Adipose tissue (tissue), 3 donors: Measurements from ENCODE around the gene MEGF11. TPM values are rescaled to one million over a fixed set of nuclear protein-coding genes. Genes with fewer than 3 reads are reported as not detected.

ENCODE experiments used
- H3K27ac ChIP-seq: one replicate; pipeline ENCODE4 v1.5.1; 2013; ENCODE audit warnings: low read depth, low read length
- WGBS, 3 donors: extraction: QIAGEN DNeasy Blood & Tissue Kit; methylation state at CpG; one replicate each; pipeline ENCODE4 v1.1.7; 2013; 5-methylcytosine and 5-hydroxymethylcytosine counted together
- polyA plus RNA-seq, 3 donors: library from polyadenylated mRNA; stranded (reverse); fragments of 200-250 nt; gene quantifications; one replicate each; pipeline ENCODE4 v1.2.3, GENCODE V29; 2013
- donor health status: healthy with polysubstance abuse.
- donor health status: Bipolar disorder and iron deficiency.
- donor health status: healthy.

MEGF11 gene
- polyA plus RNA-seq, 3 donors: 0.01 to 0.22 TPM; not detected in 1

DNA sequence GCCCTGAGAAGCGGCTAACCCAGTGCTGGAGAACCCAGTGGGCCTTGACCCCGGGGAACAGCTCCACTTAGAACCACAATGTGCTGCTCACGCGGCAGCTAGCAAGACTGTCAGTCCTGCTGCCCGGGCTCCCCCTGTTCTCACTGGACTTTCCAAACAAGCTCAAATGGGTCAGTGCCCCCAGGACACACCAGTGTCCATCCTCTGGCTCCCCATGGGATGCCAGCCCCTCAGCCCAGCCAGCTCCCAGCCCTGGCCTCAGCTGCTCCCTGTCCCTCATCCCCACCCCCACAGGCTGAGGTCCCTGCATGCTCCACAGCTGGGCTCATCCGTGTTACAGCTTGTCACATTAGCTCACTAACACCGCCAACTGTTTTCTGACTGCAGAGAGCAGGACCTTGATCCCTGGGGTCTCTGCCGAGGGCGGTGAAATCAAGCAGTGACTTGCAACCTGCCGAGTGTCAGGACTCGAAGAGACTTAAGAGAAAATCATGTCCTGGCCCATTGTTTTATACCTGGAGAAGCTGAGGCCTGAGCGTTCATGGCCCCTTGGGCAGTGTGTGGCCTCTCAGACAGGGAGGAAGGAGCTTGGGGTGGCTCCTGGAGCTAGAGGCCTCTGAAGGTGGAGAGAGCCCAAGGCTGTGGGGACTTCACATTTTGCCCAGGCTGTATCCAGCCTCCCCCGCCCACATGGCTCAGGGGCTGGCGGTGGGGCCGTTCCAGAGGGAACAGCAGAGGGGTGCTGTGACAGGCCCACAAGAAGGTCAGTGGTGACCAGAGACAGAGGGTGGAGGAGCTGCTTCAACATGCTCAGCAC, 157.5 kb downstream of the MEGF11 start:
- WGBS, 3 donors: 73 to 80% (median 78%) methylated on average over 15 of the region's 15 CpGs

GRCh38 chr15:66094331-66094730, 159.2 kb downstream of the MEGF11 start:
- H3K27ac ChIP-seq: no peak overlapping the region
- WGBS, 3 donors: 93 to 94% (median 93%) methylated on average over 9 of the region's 9 CpGs

More for the DNA sequence above, 157.5 kb downstream of the MEGF11 start:
- H3K27ac ChIP-seq: no peak overlapping the region

- no peak overlapping the region for H3K27ac ChIP-seq
- 83 to 85% (median 84%) methylated on average over 7 of the region's 7 CpGs for WGBS, 3 donors
These were observed 161.2 kb downstream of the MEGF11 start for GRCh38 chr15:66092053-66093016.

DNA sequence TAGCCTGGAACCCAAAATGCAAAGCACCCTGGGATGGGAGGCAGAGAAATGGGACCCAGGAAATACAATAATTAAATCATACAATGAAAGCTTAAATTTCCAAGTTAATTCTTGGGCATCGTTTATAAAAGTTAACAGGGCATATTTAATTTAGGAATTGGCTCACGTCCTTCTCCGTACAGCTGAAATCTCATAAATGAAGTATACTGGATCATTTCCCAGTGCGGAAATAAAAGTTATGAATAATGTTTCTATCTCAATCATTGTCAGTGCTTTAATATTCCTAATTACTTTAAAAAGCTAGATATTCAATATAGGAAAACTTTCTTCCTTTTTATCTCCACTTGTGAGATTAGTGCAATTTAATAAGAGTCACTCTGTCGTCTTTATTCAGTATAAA, 164.0 kb downstream of the MEGF11 start:
- H3K27ac ChIP-seq: no peak overlapping the region
- 61 to 81% (median 62%) methylated on average over 5 of the region's 5 CpGs for WGBS, 3 donors

DNA sequence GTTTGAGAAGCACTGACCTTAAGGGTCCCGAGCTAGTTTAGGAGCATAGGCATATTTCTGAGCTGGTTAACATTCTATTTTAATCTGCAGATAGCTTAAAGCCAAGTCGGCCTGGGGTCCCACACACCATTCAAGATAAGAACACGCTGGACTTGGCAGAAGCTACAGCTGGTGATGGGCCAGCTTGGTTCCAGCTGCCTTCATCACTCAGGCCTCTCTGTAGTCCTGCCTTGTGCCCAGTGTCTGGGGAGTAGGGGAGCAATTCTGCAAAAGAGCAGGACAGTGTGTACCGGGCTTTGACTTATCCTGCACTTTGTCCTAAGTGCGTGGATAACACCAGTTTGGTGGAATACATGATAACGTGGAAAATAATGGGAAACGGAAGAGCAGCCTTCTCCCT, 164.5 kb downstream of the MEGF11 start:
- no peak overlapping the region for H3K27ac ChIP-seq
- 60 to 68% (median 61%) methylated on average over 7 of the region's 7 CpGs for whole genome bisulfite sequencing, 3 donors

DNA sequence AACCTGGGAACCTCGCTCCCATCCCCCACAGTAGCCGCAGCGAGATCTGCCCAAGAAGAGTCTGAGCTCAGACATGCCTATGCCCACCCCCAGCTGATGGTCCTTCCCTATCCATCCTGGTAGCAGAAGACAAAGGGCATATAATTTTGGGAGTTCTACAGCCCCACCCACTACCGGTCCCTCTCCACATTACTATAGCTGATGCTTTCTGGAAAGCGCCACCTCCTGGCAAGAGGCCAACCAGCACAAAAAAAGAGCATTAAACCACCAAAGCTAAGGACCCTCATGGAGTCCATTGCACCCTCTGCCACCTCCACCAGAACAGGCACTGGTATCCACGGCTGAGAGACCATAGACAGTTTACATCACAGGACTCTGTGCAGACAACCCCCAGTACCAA, 168.4 kb downstream of the MEGF11 start:
- 84 to 91% (median 86%) methylated on average over 6 of the region's 6 CpGs for WGBS, 3 donors
- H3K27ac ChIP-seq: no peak overlapping the region

- no peak overlapping the region for H3K27ac ChIP-seq
- WGBS, 3 donors: 84 to 93% (median 89%) methylated on average over 10 of the region's 10 CpGs
These were observed 168.8 kb downstream of the MEGF11 start for GRCh38 chr15:66084704-66085103.

GRCh38 chr15:66080717-66081398, 172.7 kb downstream of the MEGF11 start:
- WGBS, 3 donors: 25 to 56% (median 51%) methylated on average over 23 of the region's 23 CpGs
- H3K27ac ChIP-seq: no peak overlapping the region

GRCh38 chr15:66078929-66079275, 174.6 kb downstream of the MEGF11 start:
- WGBS, 3 donors: 57 to 79% (median 67%) methylated on average over 5 of the region's 5 CpGs
- no peak overlapping the region for H3K27ac ChIP-seq

DNA sequence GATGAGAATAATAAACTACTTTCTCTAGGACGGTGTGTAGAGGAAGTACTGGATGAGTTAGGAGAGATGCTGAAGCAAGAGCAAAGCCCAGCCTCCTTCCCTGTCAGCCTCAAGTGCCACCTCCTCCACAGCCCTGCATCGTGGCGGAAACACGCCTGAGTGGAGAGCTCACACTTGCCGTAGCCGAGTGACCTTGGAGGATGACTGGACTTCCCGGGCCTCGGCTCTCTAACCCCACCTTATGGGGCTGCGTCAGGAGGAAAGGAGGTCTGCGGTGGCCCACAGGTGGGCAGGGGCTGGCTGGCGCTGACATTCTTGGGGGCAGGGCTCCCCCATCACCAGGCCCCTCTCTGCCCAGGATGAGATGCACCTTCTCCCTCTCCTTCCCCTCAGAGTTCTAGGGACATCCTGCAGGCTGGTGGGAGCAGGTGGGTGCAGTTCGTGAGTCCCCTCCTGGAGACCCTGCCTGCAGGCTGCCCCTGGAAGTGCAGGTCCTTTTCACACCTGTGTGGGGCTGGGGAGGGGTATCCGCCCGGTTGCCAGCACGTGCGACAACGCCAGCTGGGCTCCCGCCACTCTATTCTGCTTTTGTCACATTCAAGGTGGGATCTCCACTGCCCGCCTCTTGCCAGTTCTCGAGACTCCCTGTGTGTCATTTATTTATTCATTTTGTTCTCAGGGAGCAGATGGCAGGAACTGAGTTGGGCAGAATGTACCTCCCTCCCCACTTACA, 175.2 kb downstream of the MEGF11 start:
- H3K27ac ChIP-seq: no peak overlapping the region
- WGBS, 3 donors: 62 to 75% (median 62%) methylated on average over 20 of the region's 20 CpGs

DNA sequence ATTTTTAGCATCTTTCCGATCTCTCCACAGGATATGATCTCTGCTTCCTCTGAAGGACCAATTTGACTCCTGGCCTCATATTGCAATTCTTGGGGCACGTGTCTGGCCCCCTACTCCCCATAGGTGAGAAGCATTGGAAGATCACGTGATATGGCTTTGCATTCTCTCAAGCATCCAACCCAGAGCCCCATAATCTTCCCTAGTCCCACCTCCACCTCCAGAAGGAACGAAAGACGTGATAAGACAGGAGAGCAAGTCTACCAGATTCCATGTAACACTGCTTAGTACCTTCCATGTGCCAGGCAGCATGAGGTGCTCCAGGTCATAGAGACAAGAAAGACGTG, 176.3 kb downstream of the MEGF11 start:
- H3K27ac ChIP-seq: no peak overlapping the region
- WGBS, 3 donors: 75 to 86% (median 79%) methylated on average over 6 of the region's 6 CpGs

DNA sequence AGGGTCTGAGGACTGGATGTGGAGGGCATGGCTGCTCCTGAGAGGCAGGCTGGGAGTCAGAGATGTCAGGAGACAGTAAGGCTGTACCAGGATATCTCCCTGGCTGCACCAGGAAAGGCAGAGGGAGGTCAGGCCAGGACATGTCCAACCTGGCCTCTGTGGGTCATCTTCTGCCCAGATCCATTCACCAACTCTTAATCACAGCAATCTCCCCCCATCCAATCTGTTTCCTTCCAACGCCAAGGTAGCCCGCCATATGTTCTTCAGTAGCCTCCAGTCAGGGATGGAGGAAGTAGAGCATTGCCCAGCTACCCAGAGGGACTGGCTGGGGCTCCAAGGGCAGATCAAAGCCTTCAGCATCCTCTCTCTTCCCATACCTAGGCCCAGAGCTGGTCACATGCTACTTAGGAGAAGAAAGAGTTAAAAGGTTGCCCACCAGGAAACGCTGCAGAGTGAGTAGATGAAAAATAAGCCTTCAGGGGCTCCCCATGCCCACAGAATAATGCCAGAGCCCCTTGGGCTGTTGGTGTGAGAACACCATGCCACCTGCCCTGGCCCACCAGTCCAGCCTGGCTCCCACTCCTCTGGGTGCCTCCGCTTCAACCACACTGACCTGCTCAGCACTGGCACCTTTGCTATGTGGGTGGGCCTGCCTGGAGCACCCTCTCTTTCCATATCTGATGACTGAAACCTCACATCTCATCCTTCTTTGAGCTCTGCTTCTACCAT, 176.8 kb downstream of the MEGF11 start:
- WGBS, 3 donors: 84 to 97% (median 84%) methylated on average over 4 of the region's 4 CpGs

DNA sequence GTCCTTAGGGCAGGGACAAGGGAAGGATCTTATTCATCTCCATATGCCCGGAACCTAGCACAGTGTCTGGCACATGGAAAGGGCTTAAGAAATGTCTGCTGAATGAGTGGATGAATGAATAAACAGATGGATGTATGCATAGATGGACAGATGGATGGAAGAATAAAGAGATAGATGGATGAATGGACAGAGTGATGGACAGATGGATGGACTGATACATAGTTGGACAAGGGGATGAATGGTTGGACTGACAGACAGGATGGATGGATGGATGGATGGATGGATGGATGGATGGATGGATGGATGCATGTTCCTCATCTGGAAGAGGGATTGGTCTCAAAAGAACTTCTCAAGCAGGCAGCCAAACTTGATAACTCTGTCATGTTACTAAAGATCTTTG, 177.6 kb downstream of the MEGF11 start:
- WGBS, 3 donors: 82 to 97% (median 91%) methylated on average over 1 of the region's 1 CpG
- H3K27ac ChIP-seq: no peak overlapping the region

More for the DNA sequence above, 176.8 kb downstream of the MEGF11 start:
- H3K27ac ChIP-seq: no peak overlapping the region

DNA sequence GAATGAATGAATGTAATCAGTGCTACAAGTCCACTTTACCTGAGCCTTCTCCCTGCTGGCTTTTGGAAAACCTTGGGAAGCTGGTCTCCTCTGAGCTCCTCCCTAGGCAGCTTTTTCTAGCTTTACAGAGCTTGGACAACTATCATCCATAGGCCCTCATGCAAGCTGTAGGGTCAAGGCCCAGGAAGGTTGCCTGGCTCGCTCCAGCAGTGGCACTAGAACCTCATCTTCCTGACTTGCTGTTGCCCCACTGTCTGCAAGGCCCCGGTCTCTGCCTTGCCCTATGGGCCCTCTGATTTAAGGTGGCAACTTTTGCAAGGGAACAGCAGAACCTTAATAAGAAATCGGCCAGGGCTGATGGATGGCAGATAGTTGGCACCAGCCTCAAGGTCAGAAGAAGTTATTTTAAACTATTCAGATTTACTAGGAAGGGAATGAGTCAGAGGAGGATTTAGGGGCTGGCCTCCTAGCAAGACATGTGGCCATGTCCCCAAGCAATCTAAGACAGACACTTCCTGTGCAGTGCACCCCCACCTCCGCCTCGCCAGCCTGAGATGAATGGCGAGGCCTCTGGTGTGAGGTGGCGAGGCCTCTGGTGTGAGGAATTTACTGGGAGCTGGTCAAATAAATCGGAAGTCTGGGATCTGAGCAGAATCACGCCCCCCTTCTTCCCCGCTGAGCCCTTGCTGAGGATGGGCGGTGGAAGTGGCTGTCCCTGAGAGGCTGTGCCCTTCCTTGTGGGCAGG, 180.8 kb downstream of the MEGF11 start:
- WGBS, 3 donors: 50 to 69% (median 60%) methylated on average over 11 of the region's 11 CpGs
- H3K27ac ChIP-seq: no peak overlapping the region

DNA sequence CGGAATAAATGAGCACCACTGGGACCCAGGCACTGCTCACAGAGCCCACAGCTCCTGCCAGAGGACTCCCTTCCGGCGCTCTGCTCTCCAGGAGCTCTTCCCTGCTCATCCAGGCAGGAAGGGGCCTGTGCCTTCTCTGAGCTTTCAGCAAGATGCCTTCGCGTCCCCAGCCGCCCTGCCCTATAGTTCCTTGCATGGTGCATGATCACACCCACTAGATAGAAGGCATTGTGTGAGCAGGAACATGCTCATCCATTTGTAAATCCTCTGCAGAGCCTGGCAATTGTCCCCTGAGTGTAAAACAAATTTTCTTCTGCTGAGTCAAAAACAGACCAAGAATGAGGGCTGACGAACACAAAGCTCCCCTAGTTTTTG, 181.6 kb downstream of the MEGF11 start:
- H3K27ac ChIP-seq: no peak overlapping the region
- 75 to 93% (median 83%) methylated on average over 7 of the region's 7 CpGs for WGBS, 3 donors

DNA sequence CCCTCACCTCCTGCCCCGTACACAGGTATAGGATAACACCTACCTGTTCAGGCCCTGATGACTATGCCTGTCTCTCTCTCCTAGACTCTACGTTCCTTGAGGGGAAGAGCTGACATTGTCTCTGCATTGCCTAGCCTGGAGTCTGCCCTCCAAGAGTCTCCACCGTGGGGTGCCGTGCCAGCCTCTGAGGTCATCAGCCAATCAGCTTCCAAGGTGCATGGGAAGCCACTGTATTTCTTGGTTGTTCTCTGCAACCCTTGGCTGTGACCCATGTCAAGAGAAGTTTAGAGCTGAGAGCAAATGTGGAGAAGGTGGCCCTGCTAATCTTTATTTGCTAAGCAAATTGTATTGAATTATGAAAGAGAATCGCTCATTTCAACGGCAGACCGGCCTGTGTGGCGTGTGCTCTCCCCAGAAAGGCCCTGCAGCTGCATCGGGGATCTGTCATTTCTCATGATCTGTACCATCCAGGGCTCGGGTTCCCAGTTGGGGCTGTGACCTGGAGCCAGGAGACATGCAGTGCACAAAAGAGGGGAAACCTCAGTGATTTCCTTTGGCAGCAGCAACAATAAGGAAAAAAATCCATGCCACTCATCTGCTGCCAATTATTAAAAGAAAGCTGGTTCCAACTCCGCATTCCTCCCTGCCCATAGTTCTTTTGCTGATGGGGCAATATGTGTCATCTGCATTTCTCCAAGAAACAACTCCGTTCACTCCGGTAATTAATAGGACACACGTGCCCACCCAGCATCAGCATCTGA, 182.2 kb downstream of the MEGF11 start:
- WGBS, 3 donors: 43 to 84% (median 78%) methylated on average over 14 of the region's 14 CpGs
- H3K27ac ChIP-seq: no peak overlapping the region
